Hematopoietic multipotent progenitor cell treated with erythropoietin and hydrocortisone succinate and interleukin-3 and kit ligand, for 15 days (in vitro differentiated cells): ENCODE measurements around the gene CASKIN2.

Experiments
- DNase-seq: peaks from one replicate; pipeline ENCODE4 v3.0.0-alpha.2; 2015; ENCODE audit warnings: low spot score

The CASKIN2 gene

DNA sequence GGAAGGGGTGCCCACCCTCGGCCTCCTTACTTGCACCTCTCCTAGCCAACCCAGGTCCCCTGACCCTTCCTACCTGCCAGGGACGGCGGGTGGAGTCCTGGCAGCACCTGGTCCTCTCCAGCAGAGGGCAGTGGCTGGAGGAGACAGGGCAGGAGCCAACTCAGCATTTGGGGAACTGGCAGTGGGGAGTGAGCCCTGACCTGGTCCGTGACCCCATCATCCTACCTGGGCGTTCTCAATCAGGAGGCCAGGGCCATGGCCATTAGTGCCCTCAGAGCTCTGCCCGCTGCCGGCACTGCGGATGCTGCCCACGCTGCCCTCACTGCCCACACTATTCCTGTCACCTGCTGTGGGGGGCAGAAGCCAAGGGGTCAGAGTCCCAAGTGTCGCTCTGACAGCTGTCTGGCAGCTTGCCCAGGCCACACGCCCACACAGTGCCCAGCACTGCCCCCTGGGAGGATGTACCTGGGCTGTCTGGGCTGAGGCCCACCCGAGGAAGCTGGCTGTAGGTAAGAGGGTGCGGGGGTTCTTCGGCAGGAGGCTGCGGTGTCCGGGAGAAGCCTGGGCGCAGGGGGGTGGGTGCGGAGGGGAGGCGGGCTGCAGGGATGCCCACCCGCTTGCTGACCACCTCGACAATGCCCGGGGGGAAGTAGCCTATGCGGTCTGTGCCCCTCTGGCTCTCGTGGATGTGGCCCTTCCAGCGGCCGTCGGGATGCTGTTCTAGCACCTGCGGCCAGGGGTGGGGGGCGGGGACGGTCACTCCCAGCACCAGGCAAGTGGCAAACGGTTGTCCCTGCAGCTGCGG is 10.8 kb downstream of the CASKIN2 start:
- peak; percentile 23 for DNase-seq

DNA sequence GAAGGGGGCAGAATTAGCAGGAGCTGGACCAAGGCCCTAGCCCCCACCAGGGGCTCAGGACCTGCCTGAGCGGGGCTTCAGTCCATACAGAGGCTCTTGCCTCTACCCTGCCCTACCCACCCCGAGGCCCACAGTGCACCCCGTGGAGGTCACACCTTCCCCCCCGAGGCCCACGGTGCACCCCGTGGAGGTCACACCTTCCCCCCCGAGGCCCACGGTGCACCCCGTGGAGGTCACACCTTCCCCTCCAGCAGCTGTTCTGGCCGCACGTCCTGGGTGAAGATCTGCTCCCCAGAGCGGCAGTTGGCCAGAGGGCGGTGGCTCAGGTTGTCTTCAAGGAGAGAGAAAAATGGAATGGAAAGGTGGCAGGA is 11.4 kb downstream of the CASKIN2 start:
- DNase-seq, result no peak

DNA sequence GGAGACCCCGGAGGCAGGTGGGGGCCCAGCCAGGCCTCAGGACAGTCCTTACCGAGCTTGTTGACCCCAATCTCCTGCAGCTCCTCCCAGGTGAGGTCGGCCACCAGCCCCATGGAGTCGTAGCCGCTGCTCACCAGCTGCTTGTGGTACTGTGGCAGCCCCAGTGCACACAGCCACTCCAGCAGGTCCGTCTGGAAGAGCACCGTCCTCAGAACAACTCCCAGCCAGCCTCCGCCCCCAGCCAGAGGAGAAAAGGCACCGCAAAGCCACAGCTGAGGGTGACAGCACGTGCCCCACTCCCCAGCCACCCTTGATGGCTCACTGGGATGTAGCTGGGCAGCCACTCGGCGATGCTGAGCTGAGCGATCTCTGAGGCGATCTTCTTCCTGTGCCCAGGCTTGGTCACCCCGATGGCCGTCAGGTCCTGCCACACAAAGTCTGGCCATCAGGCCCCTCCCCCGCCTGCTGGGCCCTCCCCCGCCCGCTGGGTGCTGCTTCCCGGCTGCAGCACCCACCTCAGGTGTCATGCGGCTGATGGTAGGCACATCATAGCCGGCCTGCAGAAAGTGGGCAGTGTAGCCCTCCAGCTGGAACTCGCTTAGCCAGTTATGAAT is 11.9 kb downstream of the CASKIN2 start:
- DNase-seq, result no peak

DNA sequence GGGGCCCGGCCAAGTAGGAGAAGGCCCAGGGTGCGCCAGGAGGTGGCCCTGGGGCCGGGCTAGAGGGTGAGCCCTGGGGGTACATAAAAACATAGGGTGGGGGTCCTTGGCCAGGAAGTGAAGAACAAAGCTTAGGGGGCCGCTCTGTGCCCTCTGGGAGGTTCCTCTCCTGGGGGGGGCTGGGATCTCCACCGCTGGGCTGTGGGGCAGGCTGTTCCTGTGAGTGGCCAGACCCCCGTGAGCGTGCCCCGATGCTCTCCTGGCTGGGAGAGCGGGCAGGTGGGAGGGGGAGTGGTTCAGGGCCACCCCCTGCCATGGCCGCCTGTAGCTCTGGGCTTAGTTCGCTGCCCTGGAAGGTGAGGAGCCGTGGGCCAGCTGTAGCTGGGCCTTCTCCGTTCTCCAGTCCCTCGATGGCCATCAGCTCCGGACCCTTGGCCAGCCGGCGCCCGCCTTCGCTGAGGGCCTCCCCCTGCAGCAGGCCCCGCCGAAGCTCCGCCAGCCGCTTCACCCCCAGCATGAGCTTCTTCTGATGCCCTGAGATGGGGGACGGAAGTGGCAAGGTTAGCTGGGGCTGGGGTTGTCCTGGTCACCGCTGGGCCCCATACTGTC is 12.5 kb downstream of the CASKIN2 start:
- DNase-seq, result no peak

DNA sequence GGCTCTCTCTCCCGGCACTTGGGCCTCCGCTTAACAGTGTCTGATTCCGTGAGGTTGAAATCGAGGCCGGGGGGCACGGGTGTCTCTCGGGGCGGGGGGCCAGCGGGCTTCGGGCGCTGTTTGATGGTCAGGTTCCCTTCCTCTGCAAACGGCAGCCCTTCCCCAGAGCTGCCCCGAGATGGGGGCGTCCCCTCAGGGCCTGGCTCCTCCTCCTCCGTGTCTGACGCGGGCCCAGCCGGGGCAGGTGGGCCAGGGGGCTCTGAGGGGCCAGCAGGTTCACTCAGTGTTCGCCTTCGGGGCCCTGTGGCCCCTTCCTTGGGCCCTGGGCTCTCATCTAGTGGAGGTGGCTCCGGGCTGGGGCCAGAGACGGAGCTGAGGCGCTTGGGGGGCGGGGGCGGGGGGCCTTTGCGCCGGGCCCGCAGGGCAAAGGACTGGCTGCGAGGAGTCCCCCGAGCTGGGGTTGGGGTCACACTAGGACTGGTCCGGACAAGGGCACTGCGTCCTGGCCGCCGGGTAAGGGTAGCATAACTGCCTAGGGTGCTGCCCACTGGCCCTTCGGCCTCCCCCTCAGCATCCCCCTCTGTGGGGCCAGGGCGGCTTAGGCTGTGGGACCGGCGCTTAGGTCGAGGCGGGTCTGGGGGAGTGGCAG is 13.1 kb downstream of the CASKIN2 start:
- no peak for DNase-seq

DNA sequence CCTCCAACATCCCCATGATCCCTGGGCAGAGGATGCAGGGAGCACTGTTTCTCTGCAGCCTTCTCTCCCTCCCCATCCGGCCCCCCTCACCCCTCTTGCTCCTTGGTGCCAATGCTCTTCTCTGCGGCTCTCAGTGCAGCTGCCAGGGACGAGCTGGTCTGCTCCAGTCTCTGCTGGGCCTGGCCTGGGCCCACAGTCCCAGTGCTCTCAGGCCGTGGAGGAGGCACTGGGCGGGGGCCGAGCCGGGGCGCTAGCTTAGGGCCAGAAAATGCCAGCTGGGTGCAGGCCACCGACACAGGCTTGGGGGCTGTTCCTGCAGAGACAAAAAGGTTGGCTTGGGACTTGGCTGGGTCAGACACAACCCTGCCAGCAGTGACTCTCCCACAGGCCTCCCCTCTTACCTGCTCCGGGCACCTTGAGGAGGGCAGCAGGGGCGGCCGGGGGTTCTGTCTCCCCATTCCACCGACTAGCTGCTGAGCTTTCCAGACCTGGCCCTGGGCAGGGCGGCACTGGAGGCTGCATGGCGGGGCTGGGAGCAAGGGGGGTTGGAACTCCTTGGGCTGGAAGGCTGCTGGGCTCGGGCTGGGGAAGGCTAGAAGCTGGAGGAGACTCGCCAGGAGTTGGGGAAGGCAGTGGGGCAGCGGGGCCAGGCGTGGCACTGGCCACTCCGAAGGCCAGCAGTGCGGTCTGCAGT is 13.8 kb downstream of the CASKIN2 start:
- DNase-seq, result no peak

DNA sequence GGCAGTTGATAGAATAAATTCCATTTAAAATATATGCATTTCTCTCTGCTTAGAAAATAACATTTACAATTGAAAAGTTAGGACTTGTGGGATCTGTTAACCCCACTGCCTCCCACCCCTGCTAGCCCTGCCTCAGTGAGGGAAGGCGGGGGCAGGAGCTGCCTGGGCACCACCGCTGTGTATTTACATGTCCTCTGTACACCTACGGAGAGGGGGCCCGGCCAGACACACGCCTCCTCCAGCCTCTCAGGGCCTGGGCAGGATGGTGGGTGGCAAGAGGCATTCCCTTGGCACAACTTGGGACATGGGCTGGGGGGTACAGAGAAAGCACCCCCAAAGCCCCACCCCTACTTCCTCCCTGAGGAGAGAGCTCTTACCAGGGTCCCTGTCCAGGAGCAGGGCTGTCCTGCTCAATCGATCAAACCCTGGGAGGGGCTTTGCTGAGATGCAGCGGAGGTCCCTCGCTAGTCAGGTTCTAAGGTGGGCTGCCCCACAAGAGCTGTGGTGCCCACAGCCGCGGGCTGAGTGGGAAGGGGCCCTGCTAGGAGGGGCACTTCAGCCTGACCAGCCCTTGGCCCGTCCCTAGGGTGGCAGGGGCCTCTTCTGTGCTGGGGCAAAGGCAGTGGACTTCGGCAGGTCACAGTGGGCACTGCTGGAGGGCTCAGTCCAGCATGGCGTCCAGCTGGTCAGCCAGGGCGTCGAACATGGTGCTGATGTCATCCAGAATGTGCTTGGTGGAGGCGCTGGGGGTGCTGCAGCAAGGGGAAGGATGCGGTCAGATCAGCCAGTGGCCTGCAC is 14.7 kb downstream of the CASKIN2 start:
- DNase-seq, result no peak

DNA sequence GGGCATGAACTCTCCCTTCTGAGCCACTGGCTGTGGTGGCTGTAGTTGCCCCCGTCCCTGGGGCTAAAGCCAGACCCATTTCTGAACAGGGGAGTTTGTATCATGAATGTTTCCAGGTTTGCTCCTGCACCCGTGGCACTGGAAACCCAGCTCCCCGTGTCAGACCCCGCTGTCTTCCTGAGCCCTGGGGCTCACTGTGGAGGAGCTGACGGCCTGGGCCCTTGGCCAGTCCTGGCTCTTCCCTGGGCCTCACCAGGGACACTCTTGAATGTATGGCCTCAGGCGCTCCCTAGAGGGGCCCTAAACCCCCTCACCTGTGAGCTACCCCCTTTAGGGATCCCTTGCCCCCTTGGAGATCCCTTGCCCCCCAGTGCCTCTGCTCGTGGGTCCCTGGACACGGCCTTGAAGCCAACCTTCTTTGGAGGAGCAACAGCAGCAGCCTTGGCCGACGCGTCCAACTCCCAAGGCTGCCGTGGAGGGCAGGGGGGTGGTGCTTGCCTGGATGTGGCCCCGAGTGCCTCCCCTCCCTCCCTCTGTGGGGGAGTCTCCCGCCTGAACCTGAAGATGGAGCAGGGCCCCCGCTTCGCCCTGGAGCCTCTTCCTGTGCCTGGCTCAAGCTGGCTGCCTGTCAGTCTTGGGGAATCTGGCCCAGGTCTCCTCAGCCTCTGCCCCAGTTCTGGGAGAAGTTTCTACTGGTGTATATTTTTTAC is 15.9 kb downstream of the CASKIN2 start:
- no peak for DNase-seq

DNA sequence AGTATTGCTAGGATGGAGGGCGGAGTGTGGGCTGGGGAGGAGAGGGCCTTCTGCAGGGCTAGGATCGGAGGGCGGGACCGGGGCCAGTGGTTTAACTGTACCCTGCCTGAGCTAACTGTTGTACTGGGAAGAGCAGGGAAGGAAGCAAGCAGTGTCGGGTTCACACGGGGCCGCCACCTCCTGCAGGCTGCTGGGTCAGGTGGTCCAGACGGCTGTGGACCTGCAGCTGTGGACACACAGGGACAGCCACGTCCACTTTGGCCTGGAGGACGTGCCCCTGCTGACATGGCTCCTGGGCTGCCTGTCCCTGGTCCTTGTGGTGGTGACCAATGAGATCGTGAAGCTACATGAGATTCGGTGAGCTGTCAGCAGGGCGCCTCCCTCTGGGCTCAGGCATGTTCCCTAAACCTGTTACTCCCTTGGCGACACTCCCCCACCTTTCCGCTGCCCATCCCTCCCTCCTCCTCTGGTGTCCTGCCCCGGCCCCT is 16.6 kb downstream of the CASKIN2 start:
- no peak for DNase-seq

DNA sequence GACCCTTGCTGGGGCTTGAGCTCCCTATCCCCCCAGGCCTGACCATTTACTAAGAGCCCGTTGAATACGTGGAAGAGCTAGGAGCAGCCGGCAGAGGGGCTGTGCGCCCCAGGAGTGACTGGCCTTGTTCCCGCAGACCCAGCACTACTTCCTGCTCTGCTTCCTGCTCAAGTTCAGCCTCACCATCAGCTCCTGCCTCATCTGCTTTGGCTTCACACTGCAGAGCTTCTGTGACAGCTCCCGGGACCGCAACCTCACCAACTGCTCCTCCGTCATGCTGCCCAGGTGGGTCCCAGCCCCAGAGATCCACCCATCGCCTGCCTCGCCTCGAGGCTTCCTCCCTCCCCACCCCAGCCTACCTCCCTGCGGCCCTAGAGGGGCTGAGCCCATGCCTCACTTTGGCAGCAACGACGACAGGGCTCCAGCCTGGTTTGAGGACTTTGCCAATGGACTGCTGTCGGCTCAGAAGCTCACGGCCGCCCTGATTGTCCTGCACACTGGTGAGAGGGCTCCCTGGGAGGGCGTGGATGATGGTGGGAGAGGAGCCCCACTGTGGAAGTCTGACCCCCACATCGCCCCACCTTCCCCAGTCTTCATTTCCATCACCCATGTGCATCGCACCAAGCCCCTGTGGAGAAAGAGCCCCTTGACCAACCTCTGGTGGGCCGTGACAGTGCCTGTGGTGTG is 17.2 kb downstream of the CASKIN2 start:
- no peak for DNase-seq

DNA sequence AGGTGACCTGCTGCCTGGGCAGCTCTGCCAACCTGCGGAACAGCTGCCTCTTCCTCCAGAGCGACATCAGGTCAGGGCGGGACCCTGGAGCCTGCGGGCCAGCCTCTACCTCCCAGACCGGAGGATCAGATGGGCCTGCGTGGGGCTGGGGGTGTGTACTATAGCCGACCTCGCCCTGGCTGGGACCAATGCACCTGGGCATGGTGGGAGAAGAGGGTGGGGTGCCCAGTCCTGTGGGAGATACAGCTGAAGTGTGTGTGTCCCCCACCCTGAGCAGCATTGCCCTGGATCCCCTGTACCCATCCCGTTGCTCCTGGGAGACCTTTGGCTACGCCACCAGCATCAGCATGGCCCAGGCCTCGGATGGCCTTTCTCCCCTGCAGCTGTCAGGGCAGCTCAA is 19.3 kb downstream of the CASKIN2 start:
- no peak for DNase-seq

DNA sequence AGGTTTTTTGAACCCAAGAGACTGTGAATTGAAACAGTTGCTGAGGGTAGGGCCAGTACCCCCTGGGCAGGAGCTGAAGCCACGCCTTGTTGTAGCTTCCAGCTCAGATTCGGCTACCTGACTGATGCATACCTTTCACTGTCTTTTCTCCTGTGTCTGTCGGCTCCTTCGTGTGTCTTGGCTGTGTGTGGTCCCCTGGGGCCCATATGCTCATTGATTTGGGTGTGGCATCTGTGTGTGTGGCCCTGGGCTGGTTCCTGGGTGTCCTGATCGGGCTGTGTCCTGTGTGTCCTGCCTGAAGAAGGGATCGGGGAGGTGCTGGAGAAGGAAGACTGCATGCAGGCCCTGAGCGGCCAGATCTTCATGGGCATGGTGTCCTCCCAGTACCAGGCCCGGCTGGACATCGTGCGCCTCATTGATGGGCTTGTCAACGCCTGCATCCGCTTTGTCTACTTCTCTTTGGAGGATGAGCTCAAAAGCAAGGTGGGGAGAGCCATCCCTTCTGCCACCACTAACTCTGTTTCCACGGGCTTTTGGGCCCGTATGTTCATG is 20.9 kb downstream of the CASKIN2 start:
- no peak for DNase-seq

DNA sequence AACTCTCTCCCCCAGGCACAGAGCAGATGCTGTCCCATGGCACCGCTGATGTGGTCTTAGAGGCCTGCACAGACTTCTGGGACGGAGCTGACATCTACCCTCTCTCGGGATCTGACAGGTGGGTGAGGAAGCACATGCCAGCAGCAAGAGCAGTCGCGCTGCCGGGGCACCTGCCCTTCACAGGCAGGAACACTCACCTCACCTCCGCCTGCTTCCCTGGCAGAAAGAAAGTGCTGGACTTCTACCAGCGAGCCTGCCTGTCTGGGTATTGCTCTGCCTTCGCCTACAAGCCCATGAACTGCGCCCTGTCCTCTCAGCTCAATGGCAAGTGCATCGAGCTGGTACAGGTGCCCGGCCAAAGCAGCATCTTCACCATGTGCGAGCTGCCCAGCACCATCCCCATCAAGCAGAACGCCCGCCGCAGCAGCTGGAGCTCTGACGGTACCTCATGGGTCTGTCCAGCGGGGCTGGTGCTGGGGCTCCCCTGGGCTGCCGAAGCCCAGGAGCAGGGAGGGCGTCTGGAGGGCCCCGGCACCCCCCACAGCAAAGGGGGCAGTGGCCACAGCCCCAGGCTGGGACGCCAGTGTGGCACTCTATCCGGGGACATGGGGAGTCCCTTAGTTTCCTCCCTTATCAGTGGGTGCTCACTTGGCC is 21.7 kb downstream of the CASKIN2 start:
- DNase-seq, result no peak

DNA sequence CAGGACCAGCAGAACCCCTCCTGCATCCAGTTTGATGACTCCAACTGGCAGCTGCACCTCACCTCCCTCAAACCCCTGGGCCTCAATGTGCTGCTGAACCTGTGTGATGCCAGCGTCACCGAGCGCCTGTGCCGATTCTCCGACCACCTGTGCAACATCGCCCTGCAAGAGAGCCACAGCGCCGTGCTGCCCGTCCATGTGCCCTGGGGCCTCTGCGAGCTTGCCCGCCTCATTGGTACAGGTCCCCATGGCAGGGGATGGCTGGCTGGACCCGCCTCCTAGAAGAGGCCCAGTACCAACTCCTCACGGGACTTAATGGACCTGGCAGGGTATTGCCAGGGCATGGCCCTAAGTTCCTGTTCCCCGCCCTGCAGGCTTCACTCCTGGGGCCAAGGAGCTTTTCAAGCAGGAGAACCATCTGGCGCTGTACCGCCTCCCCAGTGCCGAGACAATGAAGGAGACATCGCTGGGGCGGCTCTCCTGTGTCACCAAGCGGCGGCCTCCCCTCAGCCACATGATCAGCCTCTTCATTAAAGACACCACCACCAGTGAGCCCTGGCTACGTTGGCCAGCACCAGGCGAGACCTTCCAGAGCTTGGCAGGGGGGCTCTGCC is 22.7 kb downstream of the CASKIN2 start:
- no peak for DNase-seq

DNA sequence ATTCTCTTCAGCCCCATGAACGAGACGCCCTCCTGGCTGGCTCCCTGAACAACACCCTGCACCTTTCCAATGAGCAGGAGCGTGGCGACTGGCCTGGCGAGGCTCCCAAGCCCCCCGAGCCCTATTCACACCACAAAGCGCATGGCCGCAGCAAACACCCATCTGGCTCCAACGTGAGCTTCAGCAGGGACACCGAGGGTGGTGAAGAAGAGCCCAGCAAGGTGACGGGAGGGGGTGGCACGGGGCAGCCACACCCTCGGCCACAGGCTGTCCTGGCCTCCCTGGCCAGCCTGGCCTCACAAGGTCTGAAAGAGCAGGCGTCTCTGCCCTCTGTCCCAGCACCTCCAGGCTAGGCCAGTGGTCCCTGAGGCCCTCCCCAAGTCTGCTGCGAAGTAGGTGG is 23.7 kb downstream of the CASKIN2 start:
- DNase-seq, result no peak

DNA sequence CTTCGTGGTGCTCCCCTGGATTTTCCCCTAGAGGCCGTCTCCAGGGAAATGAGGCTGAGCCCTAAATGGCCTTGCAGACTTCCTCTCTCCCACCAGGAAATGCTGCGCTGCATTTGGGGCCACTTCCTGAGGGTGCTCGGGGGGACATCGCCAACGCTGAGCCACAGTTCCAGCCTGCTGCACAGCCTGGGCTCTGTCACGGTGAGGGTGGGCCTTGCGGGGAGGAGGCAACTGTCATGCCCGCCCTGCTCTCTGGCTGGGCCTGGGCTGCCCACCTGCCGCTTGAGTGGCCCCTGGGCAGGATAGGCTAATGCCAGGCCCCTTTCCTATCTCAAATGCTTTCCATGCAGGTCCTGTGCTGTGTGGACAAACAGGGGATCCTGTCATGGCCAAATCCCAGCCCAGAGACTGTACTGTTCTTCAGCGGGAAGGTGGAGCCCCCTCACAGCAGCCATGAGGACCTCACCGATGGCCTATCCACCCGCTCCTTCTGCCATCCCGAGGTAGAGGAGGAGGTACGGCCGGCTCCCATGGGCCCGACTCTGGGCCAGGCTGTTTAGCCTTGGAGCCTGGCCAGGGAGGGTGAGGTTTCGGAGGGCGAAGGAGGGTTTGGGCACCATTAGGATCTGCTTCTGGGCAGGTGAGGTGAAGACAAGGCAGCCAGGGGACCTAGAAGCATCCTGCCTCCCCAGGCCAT is 24.2 kb downstream of the CASKIN2 start:
- DNase-seq, result no peak

DNA sequence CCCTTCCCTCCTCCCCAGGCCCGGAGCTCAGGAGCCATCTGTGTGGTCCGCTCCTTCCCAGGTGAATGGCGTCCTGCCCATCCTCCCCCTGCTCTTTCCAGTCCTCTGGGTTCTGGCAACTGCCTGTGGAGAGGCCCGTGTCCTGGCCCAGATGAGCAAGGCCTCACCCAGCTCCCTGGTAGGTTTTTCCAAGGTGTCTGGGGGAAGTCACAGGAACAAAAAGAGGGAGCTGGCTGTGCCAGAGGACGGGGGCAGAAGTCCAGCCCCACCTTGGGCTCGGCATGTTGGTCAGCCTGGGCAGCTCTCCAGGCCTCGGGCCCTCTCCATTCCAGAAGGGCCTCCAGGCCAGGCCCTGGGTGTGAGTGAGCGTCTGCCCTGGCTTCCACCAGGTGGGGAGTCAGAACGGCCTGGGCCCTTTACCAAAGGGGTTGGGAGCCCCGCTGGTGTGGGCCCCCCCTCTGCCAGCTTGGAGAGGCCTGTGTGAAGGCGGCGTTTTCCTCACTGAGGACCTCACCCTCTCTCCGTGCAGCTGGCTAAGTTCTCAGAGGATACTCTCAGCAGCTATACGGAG is 25.1 kb downstream of the CASKIN2 start:
- no peak for DNase-seq

DNA sequence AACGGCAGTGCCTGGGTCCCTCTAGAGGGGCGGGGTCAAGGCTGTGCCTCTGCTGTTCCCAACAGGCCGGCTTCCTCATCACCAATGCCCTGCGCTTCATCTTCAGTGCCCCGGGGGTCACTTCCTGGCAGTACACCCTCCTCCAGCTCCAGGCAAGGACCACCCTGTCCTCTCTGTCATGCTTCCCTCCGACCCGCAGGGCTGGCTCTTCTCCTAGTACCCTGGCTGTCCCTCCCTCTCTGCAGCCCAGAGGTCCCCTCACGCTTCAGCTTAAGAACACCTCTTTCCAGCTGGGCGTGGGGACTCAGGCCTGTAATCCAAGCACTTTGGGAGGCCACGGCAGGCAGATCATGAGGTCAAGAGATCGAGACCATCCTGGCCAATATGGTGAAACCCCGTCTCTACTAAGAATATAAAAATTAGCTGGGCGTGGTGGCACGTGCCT is 25.8 kb downstream of the CASKIN2 start:
- no peak for DNase-seq
